ENCODE measurements around the gene NDEL1. TPM values are rescaled to one million over a fixed set of nuclear protein-coding genes. Genes with fewer than 3 reads are reported as not detected.

The NDEL1 gene
- total RNA-seq, 1 donor from 2014 or later = 74.1 TPM

GRCh38 chr17:8475227-8475626 lies 39.5 kb downstream of the NDEL1 start:
- no peaks in the 10 kb centered on the region for H3K9me3 ChIP-seq
- no peaks in the 10 kb centered on the region for H3K27me3 ChIP-seq (ENCODE audit: low read depth)
- intact Hi-C loops (cut with DNase I) = no loop called here
- DNase-seq = no peak
- peaks cover 14% of the 10 kb centered on the region for H3K4me1 ChIP-seq
- H3K36me3 ChIP-seq = peaks cover 97% of the 10 kb centered on the region
- TF ChIP-seq CTCF (IDR thresholded peaks at IDR 0.05) = no peak
- ATAC-seq = no peak
- H3K4me3 ChIP-seq = no peak overlapping the region
- H3K27ac ChIP-seq = no peak overlapping the region

- intact Hi-C loops (cut with DNase I) = no loop called here
- H3K36me3 ChIP-seq = peaks cover 97% of the 10 kb centered on the region
Measured at GRCh38 chr17:8475781-8476180, 40.1 kb downstream of the NDEL1 start.

GRCh38 chr17:8476741-8477140 lies 41.1 kb downstream of the NDEL1 start:
- H3K9me3 ChIP-seq = no peaks in the 10 kb centered on the region
- H3K36me3 ChIP-seq = peaks cover 98% of the 10 kb centered on the region
- no peak overlapping the region for H3K4me3 ChIP-seq
- H3K4me1 ChIP-seq = peaks cover 11% of the 10 kb centered on the region
- H3K27ac ChIP-seq = no peak overlapping the region
- DNase-seq = no peak
- intact Hi-C loops (cut with DNase I) = no loop called here
- TF ChIP-seq CTCF (IDR thresholded peaks at IDR 0.05) = no peak
- no peaks in the 10 kb centered on the region for H3K27me3 ChIP-seq (ENCODE audit: low read depth)
- ATAC-seq = no peak

More at GRCh38 chr17:8475781-8476180, 40.1 kb downstream of the NDEL1 start:
- DNase-seq (no peak), ATAC-seq (no peak)
- Histone ChIP-seq H3K9me3 (no peaks in the 10 kb centered on the region), H3K27me3 (ENCODE audit: low read depth) (no peaks in the 10 kb centered on the region), H3K4me1 (peaks cover 13% of the 10 kb centered on the region), H3K27ac (no peak overlapping the region), H3K4me3 (no peak overlapping the region)
- no peak for TF ChIP-seq CTCF (IDR thresholded peaks at IDR 0.05)

GRCh38 chr17:8477171-8477570 lies 41.5 kb downstream of the NDEL1 start:
- TF ChIP-seq CTCF (IDR thresholded peaks at IDR 0.05) = no peak
- H3K27me3 ChIP-seq (ENCODE audit: low read depth) = no peaks in the 10 kb centered on the region
- H3K9me3 ChIP-seq = no peaks in the 10 kb centered on the region
- no peak overlapping the region for H3K4me3 ChIP-seq
- ATAC-seq (no peak), DNase-seq (no peak)
- H3K27ac ChIP-seq = no peak overlapping the region
- H3K36me3 ChIP-seq = peaks cover 98% of the 10 kb centered on the region
- intact Hi-C loops (cut with DNase I) = no loop called here
- H3K4me1 ChIP-seq = peaks cover 11% of the 10 kb centered on the region

- Histone ChIP-seq H3K4me3 (no peak overlapping the region), H3K27me3 (ENCODE audit: low read depth) (no peaks in the 10 kb centered on the region), H3K27ac (no peak overlapping the region), H3K36me3 (peaks cover 98% of the 10 kb centered on the region), H3K9me3 (no peaks in the 10 kb centered on the region), H3K4me1 (peaks cover 11% of the 10 kb centered on the region)
- no peak for ATAC-seq
- TF ChIP-seq CTCF (IDR thresholded peaks at IDR 0.05) = no peak
- no peak for DNase-seq
- intact Hi-C loops (cut with DNase I) = no loop called here
Measured at GRCh38 chr17:8477715-8478441, 42.2 kb downstream of the NDEL1 start.

Measured in lower lobe of right lung (tissue), 2 donors.